Stimulated activated CD8-positive, alpha-beta memory T cell treated with anti-CD3 and anti-CD28 coated beads, Interleukin-2, amount 100 ng/mL, for 48 hours (primary cell): ENCODE results near the gene GCC2.
"Not testable (repeated sequence)": the region's sequence is repeated elsewhere in the genome, so short reads cannot be mapped to it uniquely, and the experiment has no call there.

ENCODE experiments used
- DNase-seq, 2 donors: peaks; one replicate each; pipeline ENCODE4 v3.0.0-alpha.2; 2020; ENCODE audit warnings: low read depth in 2 of 2

GCC2 gene

GRCh38 chr2:108436976-108437375, 12.0 kb upstream of the GCC2 start:
- no peak for DNase-seq

- no peak for DNase-seq
Measured at GRCh38 chr2:108441712-108442111, 7.3 kb upstream of the GCC2 start.

GRCh38 chr2:108444941-108445840, 3.8 kb upstream of the GCC2 start:
- no peak for DNase-seq

- DNase-seq, result no peak
Measured at GRCh38 chr2:108446703-108447102, 2.3 kb upstream of the GCC2 start.

GRCh38 chr2:108447947-108448677, 894 bp upstream of the GCC2 start:
- no peak for DNase-seq

- DNase-seq, result no peak
Measured at GRCh38 chr2:108449410-108450130, 564 bp downstream of the GCC2 start.

GRCh38 chr2:108450863-108451262, 1.9 kb downstream of the GCC2 start:
- DNase-seq, result no peak

- DNase-seq, result no peak
Measured at GRCh38 chr2:108451976-108452375, 3.0 kb downstream of the GCC2 start.

- not testable (repeated sequence) for DNase-seq
Measured at GRCh38 chr2:108453530-108453929, 4.5 kb downstream of the GCC2 start.

- DNase-seq, result no peak
Measured at GRCh38 chr2:108454440-108454839, 5.4 kb downstream of the GCC2 start.

GRCh38 chr2:108455571-108455970, 6.6 kb downstream of the GCC2 start:
- no peak for DNase-seq

GRCh38 chr2:108458082-108458481, 9.1 kb downstream of the GCC2 start:
- DNase-seq, result no peak

GRCh38 chr2:108459441-108459840, 10.4 kb downstream of the GCC2 start:
- DNase-seq, result no peak

GRCh38 chr2:108460345-108461037, 11.5 kb downstream of the GCC2 start:
- DNase-seq, result no peak

GRCh38 chr2:108477099-108477498, 28.1 kb downstream of the GCC2 start:
- DNase-seq, result no peak

GRCh38 chr2:108485253-108485652, 36.2 kb downstream of the GCC2 start:
- DNase-seq, result no peak

GRCh38 chr2:108490506-108491122, 41.6 kb downstream of the GCC2 start:
- no peak for DNase-seq

- no peak for DNase-seq
Measured at GRCh38 chr2:108491848-108492247, 42.8 kb downstream of the GCC2 start.

GRCh38 chr2:108492364-108492763, 43.4 kb downstream of the GCC2 start:
- no peak for DNase-seq

- DNase-seq, result not testable (repeated sequence)
Measured at GRCh38 chr2:108496167-108496566, 47.2 kb downstream of the GCC2 start.

GRCh38 chr2:108507620-108508019, 58.6 kb downstream of the GCC2 start:
- not testable (repeated sequence) for DNase-seq
